AG04450 (cell line): ENCODE measurements around the gene FBXW5. TPM values are rescaled to one million over a fixed set of nuclear protein-coding genes. Genes with fewer than 3 reads are reported as not detected.
A peak's percentile ranks its signal among the peaks of the same experiment; 100 is the strongest.

ENCODE experiments used
- CTCF ChIA-PET: fragments of 300-600, 350-600 bp; formaldehyde crosslinking; extraction: SDS; loops from one replicate; lab custom pipeline; 2022; ENCODE audit warnings: antibody characterized with exemption, inconsistent platforms; lab: Charles Lee
- POLR2A ChIA-PET: fragments of 350-600 bp; formaldehyde crosslinking; extraction: SDS; loops from one replicate; lab custom pipeline; 2021; ENCODE audit warnings: antibody characterized with exemption, inconsistent platforms; lab: Yijun Ruan, JAX
- DNase-seq: peaks from one replicate; pipeline ENCODE4 v3.0.0-alpha.2; 2011; ENCODE audit warnings: low read depth, low spot score
- H3K27ac ChIP-seq: one replicate; pipeline ENCODE4 v1.5.1; 2012; ENCODE audit warnings: low read depth, low read length, control low read depth
- H3K27me3 ChIP-seq: one replicate; pipeline ENCODE4 v1.6.0; 2012; ENCODE audit warnings: low read length; ENCODE audit not compliant: control insufficient read depth, insufficient read depth
- H3K4me3 ChIP-seq: 2 replicates; pipeline ENCODE4 v1.5.1; 2011; ENCODE audit warnings: mild to moderate bottlenecking, low read depth, low read length, control low read depth
- H3K9me3 ChIP-seq: 2 replicates; pipeline ENCODE4 v1.5.1; 2012; ENCODE audit warnings: low read length; ENCODE audit not compliant: control insufficient read depth, insufficient read depth
- CTCF ChIP-seq: IDR thresholded peaks from 2 replicates; pipeline ENCODE4 v1.5.1; 2011; ENCODE audit warnings: low read depth, low read length, control low read depth, inconsistent platforms
- polyA plus RNA-seq: library from polyadenylated mRNA; depleted of rRNA; stranded (reverse); fragments of >200 nt; gene quantifications from 2 replicates; pipeline ENCODE4 v1.2.3, GENCODE V29; 2011

The FBXW5 gene
- polyA plus RNA-seq, 1 experiment = 31.2 TPM

DNA sequence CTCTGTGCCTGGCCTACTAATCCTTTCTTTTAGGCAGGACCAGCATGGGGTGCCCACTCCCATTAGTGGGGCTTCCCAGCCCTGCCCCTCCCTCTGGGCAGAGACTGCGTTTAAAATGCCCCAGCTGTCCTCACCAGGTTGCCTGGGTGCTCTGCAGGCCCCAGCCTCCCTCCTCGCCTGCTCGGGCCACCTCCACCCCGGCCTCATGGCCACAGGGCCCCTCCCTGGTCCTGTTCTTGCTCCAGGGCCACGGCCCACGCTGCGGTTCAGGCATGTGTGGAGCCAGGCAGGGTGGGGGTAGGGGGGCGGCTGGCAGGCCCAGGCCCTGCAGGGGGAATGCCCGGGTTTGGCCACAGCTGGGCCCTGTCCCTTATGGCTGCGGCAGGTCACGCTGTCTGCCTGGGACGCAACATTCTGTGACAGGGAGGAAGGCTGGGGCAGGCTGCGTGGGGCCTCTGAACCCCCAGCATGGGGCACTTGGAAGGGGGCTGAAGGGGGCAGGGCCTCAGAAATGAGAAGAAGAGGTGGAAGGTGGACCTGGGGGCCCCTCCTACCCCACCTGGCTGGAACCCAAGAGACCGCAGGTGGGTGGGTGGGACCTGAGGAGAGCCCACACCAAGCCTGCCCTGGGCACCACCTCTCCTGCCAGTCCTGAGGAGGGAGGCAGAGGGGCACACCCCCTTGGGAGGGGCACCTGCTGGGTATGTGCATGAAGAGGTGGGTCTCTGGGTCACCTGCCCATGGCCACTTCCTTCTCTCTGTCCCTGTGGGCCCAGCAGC lies 7.2 kb upstream of the FBXW5 start, which contains the start of gene LCN12:
Gene LCN12, plus strand, starts transcription at position 733 of the 780 bp plus-strand sequence. CDS start 55 bp downstream, outside the sequence.
- DNase-seq = no peak
- no peak for TF ChIP-seq CTCF
- CTCF ChIA-PET = interaction anchor here (1.4 kb wide), 1 partner anchor 84 kb away, joined by 6 read pairs; no protein-coding TSS in a partner anchor

GRCh38 chr9:136950656-136951276 lies 6.2 kb upstream of the FBXW5 start:
- H3K4me3 ChIP-seq = peak overlapping the region; percentile 65
- no peak for DNase-seq
- ChIA-PET POLR2A (no interaction called here), CTCF (no interaction called here)
- H3K27me3 ChIP-seq = peaks cover 3% of the 10 kb centered on the region
- H3K9me3 ChIP-seq = no peaks in the 10 kb centered on the region; the same call in 1 of the 2 replicates
- TF ChIP-seq CTCF = no peak
- no peak overlapping the region for H3K27ac ChIP-seq

More for the DNA sequence above, 7.2 kb upstream of the FBXW5 start, which contains the start of gene LCN12:
- POLR2A ChIA-PET = no interaction called here
- Histone ChIP-seq H3K27ac (no peak within 1 kb of the TSS), H3K27me3 (peaks cover 8% of the 10 kb centered on the region), H3K9me3 (no peaks in the 10 kb centered on the region; the same call in 1 of the 2 replicates), H3K4me3 (no peak within 1 kb of the TSS)

DNA sequence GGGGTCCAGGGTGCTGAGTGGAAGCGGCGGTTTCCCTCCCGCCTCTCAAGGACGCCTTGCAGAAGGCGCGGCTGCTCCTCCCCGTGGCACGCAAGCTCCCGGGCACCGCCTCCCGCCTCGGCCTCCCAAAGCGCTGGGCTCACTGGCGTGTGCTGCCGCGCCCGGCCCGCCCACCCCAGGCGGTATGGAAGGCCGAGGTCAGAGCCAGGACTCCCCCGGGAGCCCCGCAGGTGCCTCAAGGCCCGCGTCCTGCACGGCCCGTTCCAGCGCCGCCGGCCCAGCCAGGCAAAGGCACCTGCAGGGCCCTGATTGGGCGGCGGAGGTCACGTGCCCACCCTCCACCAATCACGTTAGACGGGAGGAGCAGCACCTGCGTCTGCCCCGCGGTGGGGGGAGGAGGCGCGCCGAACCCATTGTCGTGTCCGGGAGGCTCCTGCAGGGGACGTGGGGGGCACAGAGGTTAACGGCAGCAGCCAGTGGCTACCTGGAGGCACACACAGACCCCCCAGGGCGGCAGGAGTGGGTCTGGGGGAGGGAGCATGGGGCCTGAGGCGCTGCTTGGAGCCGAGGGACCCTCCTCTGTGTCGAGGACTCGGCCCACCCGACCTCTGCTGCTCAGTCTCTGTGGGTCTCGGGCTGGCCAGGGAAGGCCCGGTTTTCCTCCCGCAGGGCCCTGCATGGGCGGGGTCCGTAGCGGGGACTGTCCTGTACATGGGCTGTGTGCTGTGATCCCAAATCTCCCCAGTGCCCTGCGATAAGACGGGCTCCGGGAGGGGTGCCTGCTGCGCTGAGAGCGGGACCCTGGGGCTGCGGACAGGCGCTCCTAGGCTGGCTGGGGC lies 5.5 kb upstream of the FBXW5 start:
- no peak overlapping the region for H3K27ac ChIP-seq
- peaks cover 3% of the 10 kb centered on the region for H3K27me3 ChIP-seq
- peak overlapping the region; percentile 65 for H3K4me3 ChIP-seq
- no peaks in the 10 kb centered on the region; the same call in 1 of the 2 replicates for H3K9me3 ChIP-seq
- ChIA-PET CTCF (interaction anchor here (0.7 kb wide), 1 partner anchor 85 kb away, joined by 5 read pairs; no protein-coding TSS in a partner anchor), POLR2A (interaction anchor here (0.6 kb wide), 1 partner anchor 446 kb away, joined by 3 read pairs; no protein-coding TSS in a partner anchor)
- TF ChIP-seq CTCF = no peak
- peak; percentile 38 for DNase-seq

GRCh38 chr9:136949239-136949816 lies 4.8 kb upstream of the FBXW5 start:
- no peak overlapping the region for H3K27ac ChIP-seq
- TF ChIP-seq CTCF = no peak
- no peak for DNase-seq
- H3K9me3 ChIP-seq = no peaks in the 10 kb centered on the region; the same call in 1 of the 2 replicates
- CTCF ChIA-PET = interaction anchor here (0.7 to 4.0 kb wide), 2 partner anchors 86 to 87 kb away, joined by 5 to 105 read pairs; no protein-coding TSS in a partner anchor
- H3K4me3 ChIP-seq = peak overlapping the region; percentile 65
- POLR2A ChIA-PET = interaction anchor here (0.6 kb wide), 1 partner anchor 446 kb away, joined by 3 read pairs; no protein-coding TSS in a partner anchor
- H3K27me3 ChIP-seq = no peaks in the 10 kb centered on the region
